ENCODE results near the gene SNTG2.
A peak's percentile ranks its signal among the peaks of the same experiment; 100 is the strongest.
"Not testable (repeated sequence)": the region's sequence is repeated elsewhere in the genome, so short reads cannot be mapped to it uniquely, and the experiment has no call there.

Gene SNTG2

GRCh38 chr2:950080-950966 lies at the start of gene SNTG2:
Gene SNTG2 (plus strand): TSS chr2:950849. CDS start chr2:950997, 148 bp downstream.
- peak; percentile 20 for DNase-seq

GRCh38 chr2:902584-902983 lies 48.1 kb upstream of the SNTG2 start:
- no peak for DNase-seq

GRCh38 chr2:903223-903900 lies 47.3 kb upstream of the SNTG2 start:
- DNase-seq: no peak

- no peak for DNase-seq
These were observed 46.2 kb upstream of the SNTG2 start for GRCh38 chr2:904246-905024.

- no peak for DNase-seq
These were observed 45.4 kb upstream of the SNTG2 start for GRCh38 chr2:905091-905832.

GRCh38 chr2:905833-906140 lies 44.9 kb upstream of the SNTG2 start:
- no peak for DNase-seq

GRCh38 chr2:907706-908105 lies 42.9 kb upstream of the SNTG2 start:
- no peak for DNase-seq

GRCh38 chr2:908568-908967 lies 42.1 kb upstream of the SNTG2 start:
- no peak for DNase-seq

- not testable (repeated sequence) for DNase-seq
These were observed 40.8 kb upstream of the SNTG2 start for GRCh38 chr2:909764-910379.

GRCh38 chr2:910698-911097 lies 40.0 kb upstream of the SNTG2 start:
- DNase-seq: no peak

GRCh38 chr2:915979-916378 lies 34.7 kb upstream of the SNTG2 start:
- DNase-seq: no peak

- no peak for DNase-seq
These were observed 33.7 kb upstream of the SNTG2 start for GRCh38 chr2:916935-917334.

GRCh38 chr2:919672-920071 lies 31.0 kb upstream of the SNTG2 start:
- DNase-seq: no peak

- DNase-seq: no peak
These were observed 30.1 kb upstream of the SNTG2 start for GRCh38 chr2:920573-920972.

GRCh38 chr2:920999-921398 lies 29.6 kb upstream of the SNTG2 start:
- no peak for DNase-seq

GRCh38 chr2:922185-922584 lies 28.5 kb upstream of the SNTG2 start:
- DNase-seq: no peak

GRCh38 chr2:923832-924601 lies 26.6 kb upstream of the SNTG2 start:
- DNase-seq: no peak

- no peak for DNase-seq
These were observed 25.9 kb upstream of the SNTG2 start for GRCh38 chr2:924701-925100.

GRCh38 chr2:925309-925708 lies 25.3 kb upstream of the SNTG2 start:
- DNase-seq: no peak

GRCh38 chr2:925711-926110 lies 24.9 kb upstream of the SNTG2 start:
- DNase-seq: no peak

- DNase-seq: no peak
These were observed 24.3 kb upstream of the SNTG2 start for GRCh38 chr2:926259-926793.

Data from EL (cell line).